HepG2 (cell line): ENCODE data around the gene LCMT2. TPM values are rescaled to one million over a fixed set of nuclear protein-coding genes. Genes with fewer than 3 reads are reported as not detected.

Experiments
- ATAC-seq: fragments of 200-7000 bp; cut with Tn5 transposase; 3 replicates; pipeline ENCODE4 v1.9.1; 2020; ENCODE audit warnings: mild to moderate bottlenecking, moderate library complexity
- BruUV-seq: library from RNA; stranded (reverse); fragments of 400-500 nt; replicated peaks from 2 replicates; lab custom pipeline; 2021; lab: Mats Ljungman, UMichigan
- CTCF ChIA-PET: fragments of 300-600 bp; formaldehyde crosslinking; extraction: SDS; loops from one replicate; lab custom pipeline; 2021; ENCODE audit warnings: low total read pairs, inconsistent platforms, low intra/inter-chr PET ratio; lab: Yijun Ruan, JAX
- POLR2A ChIA-PET: fragments of 350-600 bp; sonication (Branson Sonifier 250); formaldehyde crosslinking; loops from one replicate; lab custom pipeline; 2020; ENCODE audit warnings: antibody characterized with exemption, inconsistent platforms; lab: Yijun Ruan, JAX
- DNase-seq: peaks from one replicate; pipeline ENCODE4 v3.0.0-alpha.2; 2015; ENCODE audit warnings: low spot score
- FAIRE-seq: peaks from 3 replicates; lab custom pipeline; 2011; peaks lifted over from hg19 to GRCh38; lab: Jason Lieb, UNC
- H2AFZ ChIP-seq: one replicate; pipeline ENCODE4 v1.6.1; 2011; ENCODE audit warnings: low read length, inconsistent platforms
- H3K27ac ChIP-seq: fragments of 300-600 bp; 3 replicates; pipeline ENCODE4 v1.8.0; 2011; ENCODE audit warnings: mixed run types, mild to moderate bottlenecking, mixed read lengths, low read length, inconsistent platforms; ENCODE audit not compliant: insufficient read depth; ENCODE audit errors: extremely low read length
- H3K27me3 ChIP-seq, 2 experiments: fragments of 200-600 bp in 1 of 2; 2 replicates in 1 of 2; 3 replicates in 1 of 2; pipeline versions ENCODE4 v1.6.0 to v1.8.0; 2011; ENCODE audit warnings: low read length in 2 of 2, mild to moderate bottlenecking in 2 of 2, moderate library complexity in 2 of 2, inconsistent platforms in 1 of 2; ENCODE audit not compliant: insufficient read depth in 2 of 2, control insufficient read depth in 1 of 2
- H3K36me3 ChIP-seq, 2 experiments: fragments of 200-600 bp in 1 of 2; replicated peaks in 1 of 2; 2 replicates in 1 of 2; 3 replicates in 1 of 2; pipeline versions ENCODE4 v1.5.1 to v1.8.0; 2011; ENCODE audit warnings: low read length in 2 of 2, inconsistent platforms in 1 of 2; ENCODE audit not compliant: insufficient read depth in 2 of 2, control insufficient read depth in 1 of 2
- H3K4me1 ChIP-seq: 2 replicates; pipeline ENCODE4 v1.5.1; 2012; ENCODE audit warnings: low read length, inconsistent platforms; ENCODE audit not compliant: insufficient read depth
- H3K4me2 ChIP-seq: 2 replicates; pipeline ENCODE4 v1.6.0; 2011; ENCODE audit warnings: low read depth, low read length, inconsistent platforms
- H3K4me3 ChIP-seq, 3 experiments: fragments of 200-600 bp in 1 of 3; sonication (generic), shearing (Covaris generic) in 1 of 3; replicated peaks in 1 of 3; 2 replicates each; pipeline ENCODE4 v1.5.1; 2011 to 2016; ENCODE audit warnings: low read length in 3 of 3, inconsistent platforms in 2 of 3, low read depth in 2 of 3, mild to moderate bottlenecking in 2 of 3, control low read depth in 1 of 3, mixed read lengths in 1 of 3; ENCODE audit not compliant: insufficient read depth in 1 of 3
- H3K79me2 ChIP-seq: one replicate; pipeline ENCODE4 v1.6.1; 2011; ENCODE audit warnings: low read length, inconsistent platforms; ENCODE audit not compliant: insufficient read depth
- H3K9ac ChIP-seq: 2 replicates; pipeline ENCODE4 v1.6.0; 2011; ENCODE audit warnings: mild to moderate bottlenecking, low read depth, low read length, inconsistent platforms; ENCODE audit not compliant: insufficient read depth
- H3K9me3 ChIP-seq: 2 replicates; pipeline ENCODE4 v1.5.1; 2012; ENCODE audit warnings: mild to moderate bottlenecking, low read length
- H4K20me1 ChIP-seq: 2 replicates; pipeline ENCODE4 v1.6.0; 2011; ENCODE audit warnings: inconsistent platforms, mild to moderate bottlenecking, low read length, moderate library complexity; ENCODE audit not compliant: insufficient read depth
- CREM ChIP-seq, 2 experiments: sonication (generic) in 1 of 2; formaldehyde crosslinking in 1 of 2; IDR thresholded peaks; 2 replicates each; pipeline versions ENCODE4 v1.4.0 to v1.6.1; 2016 to 2020; ENCODE audit warnings: antibody characterized with exemption in 1 of 2, mild to moderate bottlenecking in 1 of 2, missing genetic modification reagents in 1 of 2
- DMAP1 ChIP-seq: IDR thresholded peaks from 2 replicates; pipeline ENCODE4 v1.6.1; 2016
- HNRNPUL1 ChIP-seq: fragments of 200-400 bp; formaldehyde crosslinking; IDR thresholded peaks from 2 replicates; pipeline ENCODE4 v1.6.1; 2017; ENCODE audit warnings: low read depth, mild to moderate bottlenecking, low read length, moderate library complexity
- JARID2 ChIP-seq: sonication (generic); formaldehyde crosslinking; IDR thresholded peaks from 2 replicates; pipeline ENCODE4 v1.8.1; 2023; ENCODE audit warnings: missing genetic modification reagents, inconsistent platforms; ENCODE audit not compliant: insufficient replicate concordance
- JUN ChIP-seq: sonication (generic); formaldehyde crosslinking; IDR thresholded peaks from 2 replicates; pipeline ENCODE4 v1.4.0; 2020; ENCODE audit warnings: mild to moderate bottlenecking, missing genetic modification reagents
- KDM1A ChIP-seq: IDR thresholded peaks from 2 replicates; pipeline ENCODE4 v1.6.1; 2016; ENCODE audit warnings: missing compliant biosample characterization
- MED1 ChIP-seq: sonication (generic); formaldehyde crosslinking; IDR thresholded peaks from 2 replicates; pipeline ENCODE4 v1.4.0; 2020; ENCODE audit warnings: missing genetic modification reagents
- SIX4 ChIP-seq: sonication (generic); formaldehyde crosslinking; IDR thresholded peaks from 2 replicates; pipeline ENCODE4 v1.4.0; 2020; ENCODE audit warnings: missing genetic modification reagents
- WIZ ChIP-seq: sonication (generic); formaldehyde crosslinking; IDR thresholded peaks from 2 replicates; pipeline ENCODE4 v1.5.1; 2020; ENCODE audit warnings: mild to moderate bottlenecking, missing genetic modification reagents
- ZKSCAN8 ChIP-seq: IDR thresholded peaks from 2 replicates; pipeline ENCODE4 v1.6.1; 2016; ENCODE audit warnings: borderline replicate concordance, missing genetic modification reagents, missing compliant biosample characterization
- ZNF329 ChIP-seq: sonication (generic); formaldehyde crosslinking; IDR thresholded peaks from 2 replicates; pipeline ENCODE4 v1.9.0; 2021; ENCODE audit warnings: low read depth, mild to moderate bottlenecking, missing genetic modification reagents
- ZNF33B ChIP-seq: sonication (generic); formaldehyde crosslinking; IDR thresholded peaks from 2 replicates; pipeline ENCODE4 v1.5.1; 2020; ENCODE audit warnings: mild to moderate bottlenecking, missing genetic modification reagents
- ZNF460 ChIP-seq: sonication (generic); formaldehyde crosslinking; IDR thresholded peaks from 2 replicates; pipeline ENCODE4 v1.5.1; 2020; ENCODE audit warnings: missing genetic modification reagents, mild to moderate bottlenecking, borderline replicate concordance
- ZNF512B ChIP-seq: sonication (generic); formaldehyde crosslinking; IDR thresholded peaks from 2 replicates; pipeline ENCODE4 v1.5.1; 2020; ENCODE audit warnings: missing genetic modification reagents, mild to moderate bottlenecking, borderline replicate concordance
- ZNF619 ChIP-seq: sonication (generic); formaldehyde crosslinking; IDR thresholded peaks from 2 replicates; pipeline ENCODE4 v1.4.0; 2020; ENCODE audit warnings: mild to moderate bottlenecking, missing genetic modification reagents
- ZNF746 ChIP-seq: sonication (generic); formaldehyde crosslinking; IDR thresholded peaks from 2 replicates; pipeline ENCODE4 v1.8.0; 2022; ENCODE audit warnings: mild to moderate bottlenecking, missing genetic modification reagents
- ZNF792 ChIP-seq: IDR thresholded peaks from 2 replicates; pipeline ENCODE4 v1.6.1; 2016
- WGBS: methylation state at CpG from one replicate; pipeline ENCODE4 v1.1.6; 2017; ENCODE audit warnings: low lambda C conversion rate; 5-methylcytosine and 5-hydroxymethylcytosine counted together
- in situ Hi-C: cut with HindIII; loops from 2 replicates; pipeline ENCODE4 v1.10.0; 2017; ENCODE audit warnings: low pct_unique_long_range_greater_than_20kb; ENCODE audit not compliant: extremely low pct_ligation_motif_present
- intact Hi-C: fragments of 100-400 bp; cut with micrococcal nuclease; formaldehyde crosslinking; loops from one replicate; pipeline ENCODE4 v1.10.0; 2022; ENCODE audit not compliant: unreplicated experiment
- polyA plus RNA-seq, 8 experiments: library from polyadenylated mRNA; depleted of rRNA in 3 of 8; stranded (reverse) in 7 of 8; unstranded in 1 of 8; fragments of >200 nt; fragmentation: Illumina TruSeq in 4 of 8; extraction: Trizol in 4 of 8; gene quantifications; 2 replicates each; pipeline versions ENCODE4 v1.2.1 to v1.2.3, GENCODE V29; 2011 to 2016; ENCODE audit warnings: low read depth in 4 of 8, missing spikeins in 1 of 8, mixed read lengths in 1 of 8; ENCODE audit not compliant: insufficient read depth in 1 of 8
- total RNA-seq, 5 experiments: library from RNA; depleted of rRNA; stranded (reverse); fragments of >200 nt; fragmentation: Illumina TruSeq; extraction: Trizol; gene quantifications; 2 replicates each; pipeline ENCODE4 v1.2.3, GENCODE V29; 2016; ENCODE audit warnings: low read depth in 1 of 5

The LCMT2 gene
- total and polyA plus RNA-seq, 2 of the 13 experiments (the other 11 are each of a cell fraction or from before 2014, with no cell fraction given) = 6.9 to 9.1 TPM

DNA sequence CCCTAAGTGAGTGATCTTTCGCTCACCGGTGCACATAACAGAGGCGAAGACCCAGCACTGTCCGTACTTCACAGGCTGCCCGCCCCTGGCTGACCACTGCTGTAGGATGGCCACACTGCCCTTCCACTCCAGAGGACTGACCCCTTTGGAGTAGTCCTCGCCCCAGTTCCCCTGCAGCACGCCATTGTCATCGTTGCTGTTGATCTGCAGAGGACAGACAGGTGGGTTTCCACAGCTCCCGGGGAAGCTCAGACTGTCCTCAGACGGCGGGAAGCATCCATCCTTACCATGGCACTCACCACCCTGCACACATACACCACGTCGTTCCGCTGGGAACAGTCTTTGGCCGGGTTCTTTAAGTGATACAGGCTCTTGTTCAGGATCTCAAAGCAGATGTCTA is 43.1 kb downstream of the LCMT2 start:
- Histone ChIP-seq H3K9me3 (no peaks in the 10 kb centered on the region), H3K4me3 (no peak overlapping the region), H2AFZ (no peak overlapping the region), H3K36me3 (no peaks in the 10 kb centered on the region), H3K27ac (no peak overlapping the region)
- ATAC-seq (peak; percentile 39), DNase-seq (no peak)
- in situ Hi-C loops = loop anchor here (10.0 kb wide), 1 partner anchor 52 kb away; no protein-coding TSS in a partner anchor
- POLR2A ChIA-PET = no interaction called here
- TF ChIP-seq ZNF619 (CRISPR knock-in tag) (no peak), ZNF33B (CRISPR knock-in tag) (no peak), JARID2 (no peak), DMAP1 (no peak), CREM (IDR thresholded peaks at IDR 0.05) (no peak), CREM (CRISPR knock-in tag; IDR thresholded peaks at IDR 0.05) (no peak), ZNF460 (CRISPR knock-in tag) (no peak), MED1 (CRISPR knock-in tag) (no peak), HNRNPUL1 (no peak), ZNF329 (CRISPR knock-in tag) (no peak), WIZ (no peak), ZNF792 (CRISPR knock-in tag) (no peak), ZNF746 (CRISPR knock-in tag) (no peak), KDM1A (no peak), ZNF512B (CRISPR knock-in tag) (no peak), ZKSCAN8 (CRISPR knock-in tag) (no peak), SIX4 (CRISPR knock-in tag) (no peak), JUN (CRISPR knock-in tag) (no peak)
- TF ChIP-seq, all 625 proteins: peak for 0
- peaks cover 13% of the 10 kb centered on the region for H3K4me1 ChIP-seq
- WGBS = 4% methylated on average over 9 of the region's 15 CpGs
- no peak overlapping the region for H3K4me2 ChIP-seq
- FAIRE-seq = no peak
- CTCF ChIA-PET = no interaction called here
- no peaks in the 10 kb centered on the region for H3K79me2 ChIP-seq
- H3K27me3 ChIP-seq = peaks cover 0 to 27% of the 10 kb centered on the region in 2 experiments; a peak in 4 of 5 replicates
- intact Hi-C loops = no loop called here
- no peaks in the 10 kb centered on the region for H4K20me1 ChIP-seq
- no TSS peak for BruUV-seq
- H3K9ac ChIP-seq = no peak overlapping the region
